VCaP (cell line): ENCODE results near the gene CNPPD1.
"Not testable (repeated sequence)": the region's sequence is repeated elsewhere in the genome, so short reads cannot be mapped to it uniquely, and the experiment has no call there.

Experiments used
- H3K27ac ChIP-seq: fragments of 450-650 bp; 2 replicates; pipeline ENCODE4 v1.5.1; 2017
- CTCF ChIP-seq: fragments of 450-650 bp; conservative IDR thresholded peaks from 2 replicates; pipeline ENCODE4 v1.5.1; 2017; ENCODE audit warnings: mild to moderate bottlenecking, moderate library complexity

CNPPD1 gene

GRCh38 chr2:219206328-219207133 is 29.8 kb upstream of the CNPPD1 start, which contains the start of gene ZFAND2B:
Gene ZFAND2B, plus strand, starts transcription at chr2:219206782. Its CDS starts 206 bp downstream, at chr2:219206988.
- TF ChIP-seq CTCF = no peak; the same call in 1 of the 2 replicates
- H3K27ac ChIP-seq = peak within 1 kb of the TSS; percentile 89

- no peak for TF ChIP-seq CTCF
- H3K27ac ChIP-seq = peak overlapping the region; percentile 89
Observed at GRCh38 chr2:219205981-219206327, 29.2 kb upstream of the CNPPD1 start.

- no peak for TF ChIP-seq CTCF
- no peak overlapping the region for H3K27ac ChIP-seq
Observed at GRCh38 chr2:219205165-219205538, 28.4 kb upstream of the CNPPD1 start.

GRCh38 chr2:219204425-219205164 is 27.9 kb upstream of the CNPPD1 start:
- no peak for TF ChIP-seq CTCF
- no peak overlapping the region for H3K27ac ChIP-seq

GRCh38 chr2:219201331-219201730 is 24.6 kb upstream of the CNPPD1 start:
- peak overlapping the region; percentile 49; the same call in 1 of the 2 replicates for H3K27ac ChIP-seq

GRCh38 chr2:219200502-219201326 is 24.0 kb upstream of the CNPPD1 start:
- not testable (repeated sequence) for H3K27ac ChIP-seq

- no peak for TF ChIP-seq CTCF
- H3K27ac ChIP-seq = no peak overlapping the region
Observed at GRCh38 chr2:219199470-219200211, 22.9 kb upstream of the CNPPD1 start.

- TF ChIP-seq CTCF = no peak
- no peak overlapping the region for H3K27ac ChIP-seq
Observed at GRCh38 chr2:219198974-219199373, 22.2 kb upstream of the CNPPD1 start.
